Stimulated activated CD8-positive, alpha-beta memory T cell treated with anti-CD3 and anti-CD28 coated beads, Interleukin-12 subunit alpha, Interleukin-12 subunit beta, amount 100 ng/mL, for 4 hours (primary cell): ENCODE measurements around the gene STRA8.
A peak's percentile ranks its signal among the peaks of the same experiment; 100 is the strongest.

Source experiments
- DNase-seq: peaks from one replicate; pipeline ENCODE4 v3.0.0-alpha.2; 2020; ENCODE audit warnings: low read depth

Gene STRA8

GRCh38 chr7:135269921-135270320 lies 36.3 kb downstream of the STRA8 start:
- DNase-seq = no peak

- no peak for DNase-seq
Observed at GRCh38 chr7:135270577-135271254, 37.1 kb downstream of the STRA8 start.

- no peak for DNase-seq
Observed at GRCh38 chr7:135271255-135271615, 37.6 kb downstream of the STRA8 start.

GRCh38 chr7:135272303-135272702 lies 38.7 kb downstream of the STRA8 start:
- DNase-seq = no peak

- no peak for DNase-seq
Observed at GRCh38 chr7:135273581-135273980, 39.9 kb downstream of the STRA8 start.

GRCh38 chr7:135274495-135275268 lies 41.0 kb downstream of the STRA8 start:
- DNase-seq = peak; percentile 21

GRCh38 chr7:135275971-135276580 lies 42.4 kb downstream of the STRA8 start:
- no peak for DNase-seq

- no peak for DNase-seq
Observed at GRCh38 chr7:135277161-135277560, 43.5 kb downstream of the STRA8 start.

GRCh38 chr7:135281363-135281949 lies 47.8 kb downstream of the STRA8 start:
- peak; percentile 29 for DNase-seq

GRCh38 chr7:135282561-135283254 lies 49.1 kb downstream of the STRA8 start:
- no peak for DNase-seq

GRCh38 chr7:135283959-135284638 lies 50.5 kb downstream of the STRA8 start:
- DNase-seq = no peak

- DNase-seq = no peak
Observed at GRCh38 chr7:135285547-135286233, 52.1 kb downstream of the STRA8 start.

GRCh38 chr7:135286876-135287275 lies 53.2 kb downstream of the STRA8 start:
- DNase-seq = no peak

GRCh38 chr7:135290594-135290993 lies 57.0 kb downstream of the STRA8 start:
- DNase-seq = no peak

- no peak for DNase-seq
Observed at GRCh38 chr7:135291809-135292253, 58.2 kb downstream of the STRA8 start.

GRCh38 chr7:135299235-135299634 lies 65.6 kb downstream of the STRA8 start:
- DNase-seq = no peak

- DNase-seq = no peak
Observed at GRCh38 chr7:135300913-135301765, 67.5 kb downstream of the STRA8 start.
